Measurements from ENCODE around the gene STXBP3. TPM values are rescaled to one million over a fixed set of nuclear protein-coding genes. Genes with fewer than 3 reads are reported as not detected.

The STXBP3 gene
- polyA plus RNA-seq, 2 of the 4 experiments (the other 2 are of a cell fraction): 30.4 to 44.8 TPM

GRCh38 chr1:108722292-108722691, 24.2 kb upstream of the STXBP3 start (continued):
- TF ChIP-seq ZC3H11A (IDR thresholded peaks at IDR 0.05) (no peak), POLR2A (IDR thresholded peaks at IDR 0.05; ENCODE audit: low read length) (no peak), HMGXB4 (CRISPR knock-in tag; IDR thresholded peaks at IDR 0.05; ENCODE audit: borderline replicate concordance) (no peak), RFX5 (IDR thresholded peaks at IDR 0.05) (no peak), ESRRA (IDR thresholded peaks at IDR 0.05; ENCODE audit: borderline replicate concordance, low read length) (no peak), CHD2 (IDR thresholded peaks at IDR 0.05; ENCODE audit: low read length, partially characterized antibody) (no peak), RNF2 (IDR thresholded peaks at IDR 0.05; ENCODE audit: borderline replicate concordance, low read depth) (no peak), HEYL (CRISPR knock-in tag; IDR thresholded peaks at IDR 0.05) (no peak), KDM5A (IDR thresholded peaks at IDR 0.05) (no peak), JUNB (IDR thresholded peaks at IDR 0.05) (no peak), ZSCAN20 (CRISPR knock-in tag; IDR thresholded peaks at IDR 0.05) (no peak), RAD21 (conservative IDR thresholded peaks at IDR 0.05 in 1 of 2, IDR thresholded peaks at IDR 0.05 in 1 of 2) (no peak)

- FAIRE-seq: no peak
- no peaks in the 10 kb centered on the region for H3K9me3 ChIP-seq
- H3K27ac ChIP-seq: no peak overlapping the region
- ATAC-seq: no peak
- no peaks in the 10 kb centered on the region; the same call in 2 of the 3 replicates for H3K4me1 ChIP-seq
- no peak for DNase-seq (ENCODE audit: low read depth in 1 of 2, low spot score in 1 of 2)
- TF ChIP-seq KDM5A (IDR thresholded peaks at IDR 0.05) (no peak), HOXB5 (CRISPR knock-in tag; IDR thresholded peaks at IDR 0.05) (no peak), ZC3H11A (IDR thresholded peaks at IDR 0.05) (no peak), BCL3 (IDR thresholded peaks at IDR 0.05) (no peak), MAX (IDR thresholded peaks at IDR 0.05) (no peak), RCOR1 (IDR thresholded peaks at IDR 0.05; ENCODE audit: low read depth, low read length) (no peak), HOXB13 (CRISPR knock-in tag; IDR thresholded peaks at IDR 0.05; ENCODE audit: low read depth) (no peak), NR3C1 (IDR thresholded peaks at IDR 0.05) (no peak), JUNB (IDR thresholded peaks at IDR 0.05) (no peak), RFX5 (IDR thresholded peaks at IDR 0.05) (no peak), EHMT2 (IDR thresholded peaks at IDR 0.05; ENCODE audit: low read depth) (no peak), POLR2AphosphoS2 (conservative IDR thresholded peaks at IDR 0.05; ENCODE audit: low read length) (no peak), ELK1 (IDR thresholded peaks at IDR 0.05; ENCODE audit: low read depth, low read length) (no peak)
- no peak overlapping the region for H3K4me2 ChIP-seq
- POLR2A ChIA-PET: no interaction called here
- CTCF ChIA-PET: no interaction called here
- 56% methylated on average over 1 of the region's 1 CpG for WGBS (ENCODE audit: missing lambda C conversion rate)
- no peak overlapping the region for H3K4me3 ChIP-seq
Measured at GRCh38 chr1:108725906-108726305, 20.6 kb upstream of the STXBP3 start.

GRCh38 chr1:108728327-108728923, 18.0 kb upstream of the STXBP3 start:
- DNase-seq (ENCODE audit: low read depth in 1 of 2, low spot score in 1 of 2) (no peak), ATAC-seq (no peak), FAIRE-seq (no peak)
- CTCF ChIA-PET: no interaction called here
- H3K4me2 ChIP-seq: no peak overlapping the region
- no peaks in the 10 kb centered on the region for H3K9me3 ChIP-seq
- POLR2A ChIA-PET: no interaction called here
- H3K4me3 ChIP-seq: no peak overlapping the region
- H3K4me1 ChIP-seq: no peaks in the 10 kb centered on the region
- WGBS (ENCODE audit: missing lambda C conversion rate): 86% methylated on average over 5 of the region's 8 CpGs
- no peak overlapping the region for H3K27ac ChIP-seq
- TF ChIP-seq EP300 (IDR thresholded peaks at IDR 0.05) (no peak), CEBPB (IDR thresholded peaks at IDR 0.05) (no peak), RARB (CRISPR knock-in tag; IDR thresholded peaks at IDR 0.05) (no peak), ZSCAN20 (CRISPR knock-in tag; IDR thresholded peaks at IDR 0.05) (no peak), ESRRA (IDR thresholded peaks at IDR 0.05; ENCODE audit: borderline replicate concordance, low read length) (no peak), FOSB (CRISPR knock-in tag; IDR thresholded peaks at IDR 0.05) (no peak), FOXS1 (CRISPR knock-in tag; IDR thresholded peaks at IDR 0.05) (no peak), KDM1A (IDR thresholded peaks at IDR 0.05; ENCODE audit: low read depth) (no peak), CTCF (IDR thresholded peaks at IDR 0.05) (no peak), ATOH8 (CRISPR knock-in tag; IDR thresholded peaks at IDR 0.05; ENCODE audit: low read depth) (no peak), HOXB5 (CRISPR knock-in tag; IDR thresholded peaks at IDR 0.05) (no peak), MAX (IDR thresholded peaks at IDR 0.05) (no peak), HDAC2 (IDR thresholded peaks at IDR 0.05) (no peak)
